Hepatocyte (in vitro differentiated cells): ENCODE measurements around the gene MAGEF1. TPM values are rescaled to one million over a fixed set of nuclear protein-coding genes. Genes with fewer than 3 reads are reported as not detected.
"Not testable (repeated sequence)": the region's sequence is repeated elsewhere in the genome, so short reads cannot be mapped to it uniquely, and the experiment has no call there.

Experiments
- DNase-seq: peaks from one replicate; pipeline ENCODE4 v3.0.0-alpha.2; 2016; ENCODE audit warnings: low spot score
- H2AFZ ChIP-seq: fragments of 200-600 bp; sonication (generic); 2 replicates; pipeline ENCODE4 v1.6.0; 2016; ENCODE audit warnings: antibody characterized with exemption, mild to moderate bottlenecking
- H3K27ac ChIP-seq: fragments of 200-600 bp; sonication (generic); 2 replicates; pipeline ENCODE4 v1.5.1; 2016; ENCODE audit warnings: mild to moderate bottlenecking
- H3K27me3 ChIP-seq: fragments of 200-600 bp; sonication (generic); 2 replicates; pipeline ENCODE4 v1.6.1; 2016
- H3K36me3 ChIP-seq: fragments of 200-600 bp; sonication (generic); replicated peaks from 2 replicates; pipeline ENCODE4 v1.5.1; 2016; ENCODE audit warnings: low read depth; ENCODE audit not compliant: insufficient read depth
- H3K4me1 ChIP-seq: fragments of 200-600 bp; sonication (generic); 2 replicates; pipeline ENCODE4 v1.5.1; 2016; ENCODE audit warnings: mild to moderate bottlenecking, moderate library complexity; ENCODE audit not compliant: insufficient read depth
- H3K4me2 ChIP-seq: fragments of 200-600 bp; sonication (generic); 2 replicates; pipeline ENCODE4 v1.6.0; 2016
- H3K4me3 ChIP-seq: fragments of 200-600 bp; sonication (generic); 2 replicates; pipeline ENCODE4 v1.5.1; 2016; ENCODE audit warnings: mild to moderate bottlenecking
- H3K79me2 ChIP-seq: fragments of 200-600 bp; sonication (generic); 2 replicates; pipeline ENCODE4 v1.6.0; 2017; ENCODE audit warnings: mild to moderate bottlenecking
- H3K9me2 ChIP-seq: fragments of 200-600 bp; sonication (generic); replicated peaks from 2 replicates; pipeline ENCODE4 v1.6.0; 2017; ENCODE audit warnings: mild to moderate bottlenecking; ENCODE audit not compliant: insufficient read depth
- H3K9me3 ChIP-seq: fragments of 200-600 bp; sonication (generic); 2 replicates; pipeline ENCODE4 v1.5.1; 2016; ENCODE audit warnings: low read depth, mild to moderate bottlenecking
- H4K20me1 ChIP-seq: fragments of 200-600 bp; sonication (generic); 2 replicates; pipeline ENCODE4 v1.6.0; 2016; ENCODE audit warnings: mild to moderate bottlenecking; ENCODE audit not compliant: insufficient read depth, poor library complexity, severe bottlenecking
- EZH2 ChIP-seq: fragments of 200-600 bp; sonication (generic); IDR thresholded peaks from 2 replicates; pipeline ENCODE4 v1.6.1; 2016; ENCODE audit warnings: antibody characterized with exemption, mild to moderate bottlenecking, borderline replicate concordance
- EZH2phosphoT487 ChIP-seq: fragments of 200-600 bp; sonication (generic); IDR thresholded peaks from one replicate; pipeline ENCODE4 v1.6.1; 2018; ENCODE audit warnings: antibody characterized with exemption, mild to moderate bottlenecking, low read depth, moderate library complexity; ENCODE audit not compliant: unreplicated experiment, severe bottlenecking
- WGBS: methylation state at CpG from one replicate; pipeline ENCODE4 v1.1.6; 2016; ENCODE audit warnings: low lambda C conversion rate; ENCODE audit errors: missing lambda C conversion rate; 5-methylcytosine and 5-hydroxymethylcytosine counted together
- polyA plus RNA-seq: library from polyadenylated mRNA; unstranded; fragments of >200 nt; fragmentation: Nextera tagmentation; extraction: Ambion mirVana; gene quantifications from 2 replicates; pipeline ENCODE4 v1.2.1, GENCODE V29; 2016
- total RNA-seq: library from RNA; depleted of rRNA; stranded (reverse); fragments of >200 nt; gene quantifications from 2 replicates; pipeline ENCODE4 v1.2.3, GENCODE V29; 2014
- TF ChIP-seq, protein P1 (sequence below): fragments of 200-600 bp; sonication (generic); IDR thresholded peaks from 2 replicates; pipeline ENCODE4 v1.5.1; 2016; ENCODE audit warnings: antibody characterized with exemption, mild to moderate bottlenecking; ENCODE audit not compliant: poor library complexity

MAGEF1 gene
- total and polyA plus RNA-seq, 2 experiments from 2014 or later: 57.6 to 74.4 TPM

DNA sequence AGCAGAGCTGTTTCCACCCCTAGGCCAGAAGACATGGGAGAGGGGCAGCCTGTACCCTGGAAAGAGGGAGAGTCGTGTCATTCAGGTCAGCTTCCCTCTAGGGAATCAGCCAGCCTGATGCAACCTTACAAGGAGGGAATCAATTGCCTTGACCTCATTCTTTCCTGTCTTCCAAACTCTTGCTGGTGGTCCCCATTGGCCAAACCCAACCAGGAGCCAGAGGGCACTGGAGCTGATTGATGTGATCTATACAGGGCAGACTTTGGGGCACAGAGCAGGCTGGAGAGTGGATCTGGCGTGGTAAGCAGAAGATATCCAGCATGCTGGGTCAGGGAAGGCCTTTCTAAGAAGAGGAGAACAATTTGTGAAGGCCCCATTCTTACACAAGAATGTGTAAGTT, 19.1 kb upstream of the MAGEF1 start:
- H2AFZ ChIP-seq: no peak overlapping the region
- WGBS: 97% methylated on average over 2 of the region's 2 CpGs
- no peaks in the 10 kb centered on the region for H3K9me2 ChIP-seq

DNA sequence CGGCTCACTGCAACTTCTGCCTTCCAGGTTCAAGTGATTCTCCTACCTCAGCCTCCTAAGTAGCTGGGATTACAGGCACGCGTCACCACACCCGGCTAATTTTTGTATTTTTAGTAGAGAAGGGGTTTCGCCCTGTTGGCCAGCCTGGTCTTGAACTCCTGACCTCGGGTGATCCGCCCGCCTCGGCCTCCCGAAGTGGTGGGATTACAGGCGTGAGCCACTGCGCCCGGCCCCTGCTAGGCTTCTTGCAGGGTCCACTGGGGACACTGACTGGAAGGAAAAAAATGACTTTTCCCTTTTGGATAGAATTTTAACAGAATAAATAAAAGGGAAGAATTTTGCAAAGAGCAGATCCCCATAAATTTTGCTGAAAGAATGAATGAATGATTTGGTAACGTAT, 17.3 kb upstream of the MAGEF1 start:
- 95% methylated on average over 14 of the region's 14 CpGs for WGBS
- H3K27me3 ChIP-seq, H3K4me2 ChIP-seq, H3K9me3 ChIP-seq, H3K4me3 ChIP-seq, DNase-seq, H3K9me2 ChIP-seq, H3K79me2 ChIP-seq, H2AFZ ChIP-seq, H3K36me3 ChIP-seq, H4K20me1 ChIP-seq, H3K27ac ChIP-seq: not testable (repeated sequence)
- H3K4me1 ChIP-seq: peaks cover 27% of the 10 kb centered on the region

More for the DNA sequence above, 19.1 kb upstream of the MAGEF1 start:
- no peaks in the 10 kb centered on the region for H3K27me3 ChIP-seq
- no peaks in the 10 kb centered on the region for H4K20me1 ChIP-seq
- H3K4me2 ChIP-seq: no peak overlapping the region
- H3K79me2 ChIP-seq: no peaks in the 10 kb centered on the region
- H3K27ac ChIP-seq: no peak overlapping the region
- H3K4me1 ChIP-seq: peaks cover 14% of the 10 kb centered on the region
- DNase-seq: no peak
- no peak overlapping the region for H3K4me3 ChIP-seq
- TF ChIP-seq EZH2phosphoT487 (no peak), EZH2 (no peak)
- TF ChIP-seq, protein P1, sequence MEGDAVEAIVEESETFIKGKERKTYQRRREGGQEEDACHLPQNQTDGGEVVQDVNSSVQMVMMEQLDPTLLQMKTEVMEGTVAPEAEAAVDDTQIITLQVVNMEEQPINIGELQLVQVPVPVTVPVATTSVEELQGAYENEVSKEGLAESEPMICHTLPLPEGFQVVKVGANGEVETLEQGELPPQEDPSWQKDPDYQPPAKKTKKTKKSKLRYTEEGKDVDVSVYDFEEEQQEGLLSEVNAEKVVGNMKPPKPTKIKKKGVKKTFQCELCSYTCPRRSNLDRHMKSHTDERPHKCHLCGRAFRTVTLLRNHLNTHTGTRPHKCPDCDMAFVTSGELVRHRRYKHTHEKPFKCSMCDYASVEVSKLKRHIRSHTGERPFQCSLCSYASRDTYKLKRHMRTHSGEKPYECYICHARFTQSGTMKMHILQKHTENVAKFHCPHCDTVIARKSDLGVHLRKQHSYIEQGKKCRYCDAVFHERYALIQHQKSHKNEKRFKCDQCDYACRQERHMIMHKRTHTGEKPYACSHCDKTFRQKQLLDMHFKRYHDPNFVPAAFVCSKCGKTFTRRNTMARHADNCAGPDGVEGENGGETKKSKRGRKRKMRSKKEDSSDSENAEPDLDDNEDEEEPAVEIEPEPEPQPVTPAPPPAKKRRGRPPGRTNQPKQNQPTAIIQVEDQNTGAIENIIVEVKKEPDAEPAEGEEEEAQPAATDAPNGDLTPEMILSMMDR: no peak
- no peaks in the 10 kb centered on the region for H3K9me3 ChIP-seq
- H3K36me3 ChIP-seq: no peaks in the 10 kb centered on the region

DNA sequence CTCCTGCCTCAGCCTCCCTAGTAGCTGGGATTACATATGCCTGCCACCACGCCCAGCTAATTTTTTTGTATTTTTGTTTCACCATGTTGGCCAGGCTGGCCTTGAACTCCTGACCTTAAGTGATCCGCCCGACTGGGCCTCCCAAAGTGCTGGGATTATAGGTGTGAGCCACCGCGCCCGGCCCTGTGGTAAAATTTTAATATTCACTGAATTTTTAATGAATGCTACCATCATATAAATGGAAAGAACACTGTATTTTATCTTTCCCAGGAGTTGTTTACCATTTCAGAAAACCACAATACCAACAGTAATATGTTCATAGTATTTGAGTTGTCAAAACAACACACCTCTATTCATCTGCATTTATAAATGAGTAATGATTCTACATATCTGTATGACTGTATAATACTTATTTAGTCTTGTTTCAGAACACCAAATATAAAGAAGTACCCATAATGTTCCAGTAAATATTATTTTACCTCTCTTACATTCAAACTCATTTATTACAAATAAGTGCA, 16.2 kb upstream of the MAGEF1 start:
- TF ChIP-seq EZH2 (no peak), EZH2phosphoT487 (no peak)
- TF ChIP-seq, protein P1: no peak
- Histone ChIP-seq H2AFZ (no peak overlapping the region), H3K9me3 (no peaks in the 10 kb centered on the region), H3K79me2 (no peaks in the 10 kb centered on the region), H3K27ac (no peak overlapping the region), H4K20me1 (no peaks in the 10 kb centered on the region), H3K9me2 (no peaks in the 10 kb centered on the region), H3K36me3 (no peaks in the 10 kb centered on the region), H3K4me3 (no peak overlapping the region), H3K27me3 (no peaks in the 10 kb centered on the region), H3K4me1 (peaks cover 27% of the 10 kb centered on the region), H3K4me2 (no peak overlapping the region)
- no peak for DNase-seq
- 88% methylated on average over 6 of the region's 6 CpGs for WGBS

DNA sequence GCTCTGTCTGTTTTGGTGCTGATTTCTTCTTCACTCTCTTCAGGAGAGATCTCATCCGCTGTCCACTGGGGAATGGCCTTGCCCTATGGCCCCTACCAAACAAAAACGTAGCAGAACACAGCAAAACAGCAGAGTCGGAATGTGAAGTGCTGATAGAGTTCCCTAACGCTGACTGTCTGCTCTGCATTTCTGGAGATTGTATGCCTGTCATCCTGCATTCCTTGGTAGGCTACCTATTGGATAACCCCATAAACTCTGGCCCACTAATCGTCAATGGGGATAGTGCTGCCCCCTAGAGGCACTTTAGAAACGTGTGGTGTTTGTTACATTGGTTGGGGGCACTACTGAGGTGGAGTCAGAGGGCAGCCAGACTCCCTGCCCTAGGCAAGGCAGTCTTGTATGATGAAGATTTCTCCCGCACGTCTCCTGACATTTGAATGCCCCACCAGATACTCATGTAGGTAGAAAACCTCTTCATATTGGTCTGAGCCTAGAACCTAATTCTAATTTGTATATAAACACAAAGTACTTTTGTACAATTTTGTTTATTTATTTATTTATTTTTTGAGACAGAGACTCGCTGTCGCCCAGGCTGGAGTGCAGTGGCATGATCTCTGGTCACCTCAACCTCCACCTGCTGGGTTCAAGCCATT, 15.6 kb upstream of the MAGEF1 start:
- no peaks in the 10 kb centered on the region for H3K36me3 ChIP-seq
- no peaks in the 10 kb centered on the region for H3K79me2 ChIP-seq
- peak overlapping the region; percentile 62 for H3K27ac ChIP-seq
- DNase-seq: peak; percentile 90
- H3K9me2 ChIP-seq: no peaks in the 10 kb centered on the region
- WGBS: 24% methylated on average over 10 of the region's 10 CpGs
- H3K27me3 ChIP-seq: no peaks in the 10 kb centered on the region
- H3K4me1 ChIP-seq: peaks cover 27% of the 10 kb centered on the region
- no peak overlapping the region for H3K4me3 ChIP-seq
- H4K20me1 ChIP-seq: no peaks in the 10 kb centered on the region
- peak overlapping the region; percentile 56 for H3K4me2 ChIP-seq
- no peak overlapping the region for H2AFZ ChIP-seq
- TF ChIP-seq, protein P1: peak; percentile 79
- TF ChIP-seq EZH2phosphoT487 (no peak), EZH2 (no peak)
- H3K9me3 ChIP-seq: no peaks in the 10 kb centered on the region
